ENCODE measurements around the gene ROBO1.

DNA sequence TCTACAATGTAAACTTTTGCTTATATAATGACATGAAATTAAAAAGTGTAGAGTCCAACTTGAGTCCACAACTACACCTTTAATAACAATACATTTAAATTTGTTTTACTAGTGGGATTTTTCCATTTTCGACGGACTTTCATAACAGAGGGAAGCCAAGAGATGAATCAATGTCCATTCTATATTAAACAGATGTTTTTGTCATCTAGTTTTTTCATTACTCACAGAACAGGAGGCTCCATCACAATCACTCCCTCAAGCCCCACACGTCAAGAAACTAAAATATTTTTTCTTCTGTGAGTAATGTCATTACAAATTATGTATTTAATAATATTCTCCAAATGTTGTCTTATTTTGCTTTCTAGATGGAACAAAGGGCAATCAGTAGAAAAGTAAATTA is 932.9 kb downstream of the ROBO1 start:
- no peak for TF ChIP-seq POLR2AphosphoS5 (IDR thresholded peaks at IDR 0.05; ENCODE audit: insufficient read depth in 1 of 2, low read depth in 1 of 2)
- TF ChIP-seq, protein P1, sequence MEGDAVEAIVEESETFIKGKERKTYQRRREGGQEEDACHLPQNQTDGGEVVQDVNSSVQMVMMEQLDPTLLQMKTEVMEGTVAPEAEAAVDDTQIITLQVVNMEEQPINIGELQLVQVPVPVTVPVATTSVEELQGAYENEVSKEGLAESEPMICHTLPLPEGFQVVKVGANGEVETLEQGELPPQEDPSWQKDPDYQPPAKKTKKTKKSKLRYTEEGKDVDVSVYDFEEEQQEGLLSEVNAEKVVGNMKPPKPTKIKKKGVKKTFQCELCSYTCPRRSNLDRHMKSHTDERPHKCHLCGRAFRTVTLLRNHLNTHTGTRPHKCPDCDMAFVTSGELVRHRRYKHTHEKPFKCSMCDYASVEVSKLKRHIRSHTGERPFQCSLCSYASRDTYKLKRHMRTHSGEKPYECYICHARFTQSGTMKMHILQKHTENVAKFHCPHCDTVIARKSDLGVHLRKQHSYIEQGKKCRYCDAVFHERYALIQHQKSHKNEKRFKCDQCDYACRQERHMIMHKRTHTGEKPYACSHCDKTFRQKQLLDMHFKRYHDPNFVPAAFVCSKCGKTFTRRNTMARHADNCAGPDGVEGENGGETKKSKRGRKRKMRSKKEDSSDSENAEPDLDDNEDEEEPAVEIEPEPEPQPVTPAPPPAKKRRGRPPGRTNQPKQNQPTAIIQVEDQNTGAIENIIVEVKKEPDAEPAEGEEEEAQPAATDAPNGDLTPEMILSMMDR (IDR thresholded peaks at IDR 0.05), result no peak
- TF ChIP-seq POLR2A (IDR thresholded peaks at IDR 0.05), result no peak

Data from vagina (tissue), 2 donors.